Activated T-helper 2 cell treated with anti-CD3 and anti-CD28 coated beads, Interferon-gamma antibody, Interleukin-2, Interleukin-4, amounts not matched to agents 10 μg/mL and 5 μg/mL and 100 μg/mL, durations not matched to agents 14 hours and 24 hours and 36 hours (primary cell): ENCODE data around the gene POLR1G. TPM values are rescaled to one million over a fixed set of nuclear protein-coding genes. Genes with fewer than 3 reads are reported as not detected.
"Not testable (repeated sequence)": the region's sequence is repeated elsewhere in the genome, so short reads cannot be mapped to it uniquely, and the experiment has no call there.

Source experiments
- DNase-seq: peaks from one replicate; pipeline ENCODE4 v3.0.0; 2021; ENCODE audit warnings: low spot score
- H3K27ac Mint-ChIP-seq: one replicate; pipeline ENCODE4 v1.8.0; 2021; ENCODE audit warnings: mixed read lengths
- H3K27me3 Mint-ChIP-seq: one replicate; pipeline ENCODE4 v1.8.0; 2021; ENCODE audit warnings: low read depth, mixed read lengths
- H3K36me3 Mint-ChIP-seq: one replicate; pipeline ENCODE4 v1.8.0; 2021; ENCODE audit warnings: low read depth, mixed read lengths
- H3K4me1 Mint-ChIP-seq: one replicate; pipeline ENCODE4 v1.8.0; 2021; ENCODE audit warnings: low read depth, mixed read lengths
- H3K4me3 Mint-ChIP-seq: one replicate; pipeline ENCODE4 v1.8.0; 2021; ENCODE audit warnings: low read depth, mild to moderate bottlenecking, moderate library complexity, mixed read lengths
- H3K9me3 Mint-ChIP-seq: one replicate; pipeline ENCODE4 v1.8.0; 2021; ENCODE audit warnings: mixed read lengths
- intact Hi-C: fragments of 100-400 bp; cut with micrococcal nuclease; formaldehyde crosslinking; loops from one replicate; pipeline ENCODE4 v1.15.1; 2023
- total RNA-seq: library from RNA; stranded (reverse); gene quantifications from 2 replicates; pipeline ENCODE4 v1.2.3, GENCODE V29; 2022

Gene POLR1G
- total RNA-seq, 1 donor from 2014 or later: 16.7 TPM

GRCh38 chr19:45403781-45404556 lies 2.5 kb upstream of the POLR1G start:
- intact Hi-C loops: loop anchor here (2.0 kb wide), 1 partner anchor 75 kb away; no protein-coding TSS in a partner anchor
- no peak overlapping the region for H3K27ac Mint-ChIP-seq
- peaks cover 13% of the 10 kb centered on the region for H3K36me3 Mint-ChIP-seq
- H3K4me1 Mint-ChIP-seq: peaks cover 33% of the 10 kb centered on the region
- H3K9me3 Mint-ChIP-seq: no peaks in the 10 kb centered on the region
- H3K27me3 Mint-ChIP-seq: peaks cover 11% of the 10 kb centered on the region
- peak overlapping the region; percentile 99 for H3K4me3 Mint-ChIP-seq
- DNase-seq: peak; percentile 70

GRCh38 chr19:45404557-45405434 lies 1.6 kb upstream of the POLR1G start, which contains the start of gene PPP1R13L:
TSS of gene PPP1R13L (minus strand) at chr19:45405069. CDS start at chr19:45398318, 6,751 bp downstream.
- Mint-ChIP-seq H3K4me3 (peak within 1 kb of the TSS; percentile 99), H3K36me3 (peaks cover 20% of the 10 kb centered on the region)

DNA sequence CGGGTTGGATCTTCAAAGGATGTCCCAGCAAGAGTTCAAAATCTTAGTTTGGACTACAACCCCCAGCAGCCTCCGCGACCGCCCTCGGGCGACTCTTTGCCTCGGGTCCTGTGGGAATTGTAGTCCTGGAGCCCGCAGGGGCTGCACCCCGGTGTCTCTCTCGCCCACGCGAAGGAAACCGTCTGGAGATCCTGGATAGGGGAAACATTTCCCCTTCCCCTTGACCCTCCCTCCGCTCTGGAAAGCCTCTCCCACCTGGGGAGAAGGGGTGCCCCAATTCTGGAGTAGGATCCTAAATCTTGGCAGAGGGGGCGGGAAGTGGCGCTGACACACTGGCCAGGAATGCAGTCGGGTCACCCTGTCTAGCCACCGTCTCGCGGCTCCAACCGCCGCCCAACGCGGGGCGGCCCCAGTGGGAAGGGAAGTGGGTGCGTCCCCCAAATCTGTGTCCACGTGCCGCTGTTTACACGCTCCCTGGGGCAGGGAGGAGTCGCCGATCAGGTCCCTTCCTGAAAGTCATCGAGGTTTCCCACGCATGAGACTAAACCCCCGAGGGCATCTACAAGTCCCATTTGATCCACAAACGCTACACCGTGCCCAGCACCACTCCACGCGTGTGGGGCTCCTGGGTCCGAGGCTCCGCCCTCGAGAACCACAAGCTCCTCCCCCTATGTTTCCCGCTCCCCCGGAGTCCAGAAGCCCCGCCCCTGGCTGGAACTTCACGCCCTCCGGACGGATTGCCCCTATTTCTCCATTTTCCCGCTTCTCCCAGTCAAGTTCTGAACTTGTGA lies 814 bp upstream of the POLR1G start:
- Mint-ChIP-seq H3K27ac (peak overlapping the region; percentile 92), H3K4me1 (peaks cover 37% of the 10 kb centered on the region), H3K27me3 (peaks cover 11% of the 10 kb centered on the region), H3K9me3 (no peaks in the 10 kb centered on the region), H3K36me3 (peaks cover 22% of the 10 kb centered on the region), H3K4me3 (peak overlapping the region; percentile 99)
- peak; percentile 77 for DNase-seq
- intact Hi-C loops: loop anchor here (1.0 to 5.0 kb wide), 4 partner anchors 19 to 313 kb away; partner anchors contain the start of gene PPP1R37

More at GRCh38 chr19:45404557-45405434, 1.6 kb upstream of the POLR1G start, which contains the start of gene PPP1R13L:
- no peaks in the 10 kb centered on the region for H3K9me3 Mint-ChIP-seq
- peak within 1 kb of the TSS; percentile 92 for H3K27ac Mint-ChIP-seq
- peaks cover 37% of the 10 kb centered on the region for H3K4me1 Mint-ChIP-seq
- DNase-seq: peak; percentile 69
- intact Hi-C loops: loop anchor here (2.0 to 5.0 kb wide), 2 partner anchors 74 to 312 kb away; partner anchors contain the start of gene PPP1R37
- peaks cover 11% of the 10 kb centered on the region for H3K27me3 Mint-ChIP-seq

DNA sequence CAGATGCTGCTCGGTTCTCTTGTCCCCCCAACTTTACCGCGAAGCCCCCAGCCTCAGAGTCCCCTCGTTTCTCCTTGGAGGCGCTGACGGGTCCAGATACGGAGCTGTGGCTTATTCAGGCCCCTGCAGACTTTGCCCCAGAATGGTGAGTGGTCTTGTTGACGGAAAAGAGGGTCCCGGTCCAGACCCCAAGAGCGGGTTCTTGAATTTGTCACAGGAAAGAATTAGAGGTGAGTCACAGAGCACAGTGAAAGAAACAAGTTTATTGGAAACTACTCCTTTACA lies 589 bp downstream of the POLR1G start:
- H3K4me1 Mint-ChIP-seq: peaks cover 37% of the 10 kb centered on the region
- peaks cover 30% of the 10 kb centered on the region for H3K36me3 Mint-ChIP-seq
- peaks cover 11% of the 10 kb centered on the region for H3K27me3 Mint-ChIP-seq
- H3K9me3 Mint-ChIP-seq: no peaks in the 10 kb centered on the region
- intact Hi-C loops: loop anchor here (5.0 kb wide), 1 partner anchor 315 kb away; the partner anchor contains the start of gene PPP1R37
- peak overlapping the region; percentile 99 for H3K4me3 Mint-ChIP-seq
- H3K27ac Mint-ChIP-seq: no peak overlapping the region
- no peak for DNase-seq

DNA sequence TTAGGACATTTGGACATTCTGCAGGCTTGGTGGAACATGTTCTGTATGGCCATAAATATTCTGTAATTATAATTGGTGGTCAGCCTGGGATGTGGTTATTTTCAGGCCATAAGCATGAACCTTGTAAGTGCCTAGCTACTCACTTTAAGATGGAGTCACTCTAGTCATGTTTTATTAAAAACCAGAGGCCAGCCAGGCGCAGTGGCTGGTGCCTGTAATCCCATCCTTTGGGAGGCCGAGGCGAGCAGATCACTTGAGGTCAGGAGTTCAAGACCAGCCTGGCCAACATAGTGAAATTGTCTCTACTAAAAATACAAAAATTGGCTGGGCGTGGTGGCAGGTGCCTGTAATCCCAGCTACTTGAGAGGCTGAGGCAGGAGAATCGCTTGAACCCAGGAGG lies 1.1 kb downstream of the POLR1G start:
- Mint-ChIP-seq H3K4me3 (peak overlapping the region; percentile 99), H3K4me1 (peaks cover 37% of the 10 kb centered on the region), H3K27me3 (peaks cover 11% of the 10 kb centered on the region), H3K36me3 (peaks cover 35% of the 10 kb centered on the region)
- not testable (repeated sequence) for DNase-seq, H3K9me3 Mint-ChIP-seq, H3K27ac Mint-ChIP-seq
- intact Hi-C loops: loop anchor here (5.0 kb wide), 1 partner anchor 315 kb away; the partner anchor contains the start of gene PPP1R37

DNA sequence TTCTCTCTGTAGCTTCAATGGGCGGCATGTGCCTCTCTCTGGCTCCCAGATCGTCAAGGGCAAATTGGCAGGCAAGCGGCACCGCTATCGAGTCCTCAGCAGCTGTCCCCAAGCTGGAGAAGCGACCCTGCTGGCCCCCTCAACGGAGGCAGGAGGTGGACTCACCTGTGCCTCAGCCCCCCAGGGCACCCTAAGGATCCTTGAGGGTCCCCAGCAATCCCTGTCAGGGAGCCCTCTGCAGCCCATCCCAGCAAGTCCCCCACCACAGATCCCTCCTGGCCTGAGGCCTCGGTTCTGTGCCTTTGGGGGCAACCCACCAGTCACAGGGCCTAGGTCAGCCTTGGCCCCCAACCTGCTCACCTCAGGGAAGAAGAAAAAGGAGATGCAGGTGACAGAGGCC lies 1.7 kb downstream of the POLR1G start:
- Mint-ChIP-seq H3K4me3 (peak overlapping the region; percentile 76), H3K27me3 (peaks cover 9% of the 10 kb centered on the region), H3K27ac (no peak overlapping the region), H3K36me3 (peaks cover 39% of the 10 kb centered on the region), H3K9me3 (no peaks in the 10 kb centered on the region), H3K4me1 (peaks cover 33% of the 10 kb centered on the region)
- intact Hi-C loops: loop anchor here (5.0 kb wide), 1 partner anchor 316 kb away; the partner anchor contains the start of gene PPP1R37
- no peak for DNase-seq

GRCh38 chr19:45408830-45409556 lies 2.5 kb downstream of the POLR1G start:
- no peaks in the 10 kb centered on the region for H3K9me3 Mint-ChIP-seq
- peaks cover 2% of the 10 kb centered on the region for H3K27me3 Mint-ChIP-seq
- DNase-seq: no peak
- no peak overlapping the region for H3K4me3 Mint-ChIP-seq
- peaks cover 28% of the 10 kb centered on the region for H3K4me1 Mint-ChIP-seq
- no peak overlapping the region for H3K27ac Mint-ChIP-seq
- H3K36me3 Mint-ChIP-seq: peaks cover 48% of the 10 kb centered on the region
- intact Hi-C loops: loop anchor here (5.0 kb wide), 1 partner anchor 317 kb away; the partner anchor contains the start of gene PPP1R37

GRCh38 chr19:45409557-45409920 lies 3.1 kb downstream of the POLR1G start:
- Mint-ChIP-seq H3K9me3 (no peaks in the 10 kb centered on the region), H3K36me3 (peaks cover 53% of the 10 kb centered on the region), H3K4me1 (peaks cover 23% of the 10 kb centered on the region), H3K27ac (no peak overlapping the region), H3K4me3 (no peak overlapping the region), H3K27me3 (no peaks in the 10 kb centered on the region)
- intact Hi-C loops: loop anchor here (5.0 kb wide), 1 partner anchor 317 kb away; the partner anchor contains the start of gene PPP1R37
- DNase-seq: no peak

DNA sequence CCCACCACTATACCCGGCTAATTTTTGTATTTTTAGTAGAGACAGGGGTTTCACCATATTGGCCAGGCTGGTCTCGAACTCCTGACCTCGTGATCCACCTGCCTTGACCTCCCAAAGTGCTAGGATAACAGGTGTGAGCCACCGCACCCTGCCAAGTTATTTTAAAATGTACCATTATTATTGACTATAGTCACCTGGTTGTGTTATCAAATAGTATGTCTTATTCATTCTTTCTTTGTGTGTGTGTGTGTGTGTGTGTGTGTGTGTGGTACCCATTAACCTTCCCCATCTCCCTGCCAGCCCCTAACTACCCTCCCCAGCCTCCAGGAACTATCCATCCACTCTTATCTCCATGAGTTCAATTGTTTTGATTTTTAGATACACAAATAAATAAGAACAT lies 3.9 kb downstream of the POLR1G start:
- peaks cover 57% of the 10 kb centered on the region for H3K36me3 Mint-ChIP-seq
- H3K27ac Mint-ChIP-seq, H3K4me3 Mint-ChIP-seq, DNase-seq, intact Hi-C loops, H3K9me3 Mint-ChIP-seq, H3K27me3 Mint-ChIP-seq: not testable (repeated sequence)
- H3K4me1 Mint-ChIP-seq: peaks cover 19% of the 10 kb centered on the region

GRCh38 chr19:45413497-45413896 lies 7.1 kb downstream of the POLR1G start:
- Mint-ChIP-seq H3K4me1 (peaks cover 7% of the 10 kb centered on the region), H3K4me3 (no peak overlapping the region), H3K27ac (no peak overlapping the region), H3K27me3 (no peaks in the 10 kb centered on the region), H3K36me3 (peaks cover 72% of the 10 kb centered on the region), H3K9me3 (no peaks in the 10 kb centered on the region)
- intact Hi-C loops: no loop called here
- no peak for DNase-seq

- Mint-ChIP-seq H3K4me1 (peaks cover 4% of the 10 kb centered on the region), H3K36me3 (peaks cover 69% of the 10 kb centered on the region), H3K4me3 (no peak overlapping the region), H3K27me3 (no peaks in the 10 kb centered on the region), H3K27ac (no peak overlapping the region), H3K9me3 (no peaks in the 10 kb centered on the region)
- no peak for DNase-seq
- intact Hi-C loops: no loop called here
Observed at GRCh38 chr19:45414468-45414867, 8.0 kb downstream of the POLR1G start.
